ENCODE measurements around the gene SLC9B1.
"Not testable (repeated sequence)": the region's sequence is repeated elsewhere in the genome, so short reads cannot be mapped to it uniquely, and the experiment has no call there.

SLC9B1 gene

GRCh38 chr4:102871772-102872171 lies 147.7 kb downstream of the SLC9B1 start:
- no peak for DNase-seq

GRCh38 chr4:102869569-102870197 lies 149.8 kb downstream of the SLC9B1 start:
- no peak for DNase-seq

GRCh38 chr4:102868781-102869568 lies 150.5 kb downstream of the SLC9B1 start, which contains the start of gene CISD2:
TSS of gene CISD2 (plus strand) at chr4:102868992. CDS start at chr4:102869085, 93 bp downstream.
- DNase-seq = peak; percentile 81

GRCh38 chr4:102868153-102868780 lies 151.2 kb downstream of the SLC9B1 start:
- no peak for DNase-seq

- DNase-seq = no peak
Observed at GRCh38 chr4:102867278-102868152, 152.0 kb downstream of the SLC9B1 start.

- DNase-seq = not testable (repeated sequence)
Observed at GRCh38 chr4:102865327-102865726, 154.2 kb downstream of the SLC9B1 start.

- no peak for DNase-seq
Observed at GRCh38 chr4:102862747-102863146, 156.8 kb downstream of the SLC9B1 start.

- DNase-seq = no peak
Observed at GRCh38 chr4:102862016-102862415, 157.5 kb downstream of the SLC9B1 start.

- DNase-seq = no peak
Observed at GRCh38 chr4:102860611-102861324, 158.7 kb downstream of the SLC9B1 start.

GRCh38 chr4:102858828-102859464 lies 160.6 kb downstream of the SLC9B1 start:
- DNase-seq = no peak

All from HCEC 1CT (cell line).